ENCODE data around the gene COL27A1.

DNA sequence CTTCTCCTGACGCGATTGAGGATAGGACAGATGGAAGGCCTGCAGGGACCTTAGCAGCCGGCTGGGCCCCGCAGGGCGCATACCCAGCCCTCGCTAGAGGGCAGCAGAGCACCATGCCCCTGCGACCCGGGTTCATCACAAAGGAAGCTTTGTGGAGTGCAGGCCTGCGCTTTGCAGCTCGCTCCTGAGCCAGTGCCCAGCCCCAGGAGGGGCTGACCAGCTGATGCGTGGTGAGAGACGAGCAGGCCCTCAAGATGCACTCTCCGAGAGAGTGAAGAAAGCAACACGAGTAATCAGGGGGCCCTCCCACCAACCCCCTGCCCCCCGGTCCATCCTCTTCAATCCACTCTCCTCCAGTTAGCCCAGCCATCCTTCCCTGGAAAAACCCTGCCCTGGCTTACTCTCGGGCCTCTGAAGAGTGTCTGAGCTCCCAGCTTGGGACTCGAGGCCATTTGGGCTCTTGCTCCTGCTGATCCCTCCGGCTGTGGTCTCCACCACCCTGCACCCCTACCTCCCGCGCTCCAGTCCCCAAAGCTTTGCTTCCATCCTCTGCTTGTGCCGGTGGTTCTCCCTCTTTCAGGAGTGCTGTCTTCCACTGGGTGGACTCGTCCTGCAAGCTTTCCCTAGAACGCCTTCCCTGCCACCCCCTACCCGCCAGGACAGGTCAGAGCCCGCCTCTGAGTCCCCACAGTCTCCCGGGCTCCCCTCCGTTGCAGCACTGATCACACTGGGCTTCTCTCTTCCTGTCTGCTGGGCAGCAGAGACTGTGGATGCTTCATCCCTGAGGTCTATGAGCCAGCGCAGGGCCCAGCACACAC lies 47.1 kb upstream of the COL27A1 start:
- TF ChIP-seq DDX20 (tag; IDR thresholded peaks at IDR 0.05; ENCODE audit: low read depth) (no peak), RBBP5 (IDR thresholded peaks at IDR 0.05; ENCODE audit: borderline replicate concordance, insufficient read depth, low read length, poor library complexity, severe bottlenecking) (no peak), TCFL5 (CRISPR knock-in tag; conservative IDR thresholded peaks at IDR 0.05) (no peak), ZKSCAN8 (CRISPR knock-in tag; IDR thresholded peaks at IDR 0.05) (no peak), PCBP2 (IDR thresholded peaks at IDR 0.05; ENCODE audit: low read depth, low read length, poor library complexity, severe bottlenecking) (no peak), HCFC1 (IDR thresholded peaks at IDR 0.05; ENCODE audit: low read depth, low read length) (no peak), ELF1 (tag; IDR thresholded peaks at IDR 0.05) (no peak), EP300 (IDR thresholded peaks at IDR 0.05; ENCODE audit: low read length) (no peak), ZZZ3 (IDR thresholded peaks at IDR 0.05) (no peak)
- TF ChIP-seq, protein P1, sequence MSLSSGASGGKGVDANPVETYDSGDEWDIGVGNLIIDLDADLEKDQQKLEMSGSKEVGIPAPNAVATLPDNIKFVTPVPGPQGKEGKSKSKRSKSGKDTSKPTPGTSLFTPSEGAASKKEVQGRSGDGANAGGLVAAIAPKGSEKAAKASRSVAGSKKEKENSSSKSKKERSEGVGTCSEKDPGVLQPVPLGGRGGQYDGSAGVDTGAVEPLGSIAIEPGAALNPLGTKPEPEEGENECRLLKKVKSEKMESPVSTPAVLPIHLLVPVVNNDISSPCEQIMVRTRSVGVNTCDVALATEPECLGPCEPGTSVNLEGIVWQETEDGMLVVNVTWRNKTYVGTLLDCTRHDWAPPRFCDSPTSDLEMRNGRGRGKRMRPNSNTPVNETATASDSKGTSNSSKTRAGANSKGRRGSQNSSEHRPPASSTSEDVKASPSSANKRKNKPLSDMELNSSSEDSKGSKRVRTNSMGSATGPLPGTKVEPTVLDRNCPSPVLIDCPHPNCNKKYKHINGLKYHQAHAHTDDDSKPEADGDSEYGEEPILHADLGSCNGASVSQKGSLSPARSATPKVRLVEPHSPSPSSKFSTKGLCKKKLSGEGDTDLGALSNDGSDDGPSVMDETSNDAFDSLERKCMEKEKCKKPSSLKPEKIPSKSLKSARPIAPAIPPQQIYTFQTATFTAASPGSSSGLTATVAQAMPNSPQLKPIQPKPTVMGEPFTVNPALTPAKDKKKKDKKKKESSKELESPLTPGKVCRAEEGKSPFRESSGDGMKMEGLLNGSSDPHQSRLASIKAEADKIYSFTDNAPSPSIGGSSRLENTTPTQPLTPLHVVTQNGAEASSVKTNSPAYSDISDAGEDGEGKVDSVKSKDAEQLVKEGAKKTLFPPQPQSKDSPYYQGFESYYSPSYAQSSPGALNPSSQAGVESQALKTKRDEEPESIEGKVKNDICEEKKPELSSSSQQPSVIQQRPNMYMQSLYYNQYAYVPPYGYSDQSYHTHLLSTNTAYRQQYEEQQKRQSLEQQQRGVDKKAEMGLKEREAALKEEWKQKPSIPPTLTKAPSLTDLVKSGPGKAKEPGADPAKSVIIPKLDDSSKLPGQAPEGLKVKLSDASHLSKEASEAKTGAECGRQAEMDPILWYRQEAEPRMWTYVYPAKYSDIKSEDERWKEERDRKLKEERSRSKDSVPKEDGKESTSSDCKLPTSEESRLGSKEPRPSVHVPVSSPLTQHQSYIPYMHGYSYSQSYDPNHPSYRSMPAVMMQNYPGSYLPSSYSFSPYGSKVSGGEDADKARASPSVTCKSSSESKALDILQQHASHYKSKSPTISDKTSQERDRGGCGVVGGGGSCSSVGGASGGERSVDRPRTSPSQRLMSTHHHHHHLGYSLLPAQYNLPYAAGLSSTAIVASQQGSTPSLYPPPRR (CRISPR knock-in tag; IDR thresholded peaks at IDR 0.05; ENCODE audit: borderline replicate concordance) = no peak
- TF ChIP-seq, protein P2, sequence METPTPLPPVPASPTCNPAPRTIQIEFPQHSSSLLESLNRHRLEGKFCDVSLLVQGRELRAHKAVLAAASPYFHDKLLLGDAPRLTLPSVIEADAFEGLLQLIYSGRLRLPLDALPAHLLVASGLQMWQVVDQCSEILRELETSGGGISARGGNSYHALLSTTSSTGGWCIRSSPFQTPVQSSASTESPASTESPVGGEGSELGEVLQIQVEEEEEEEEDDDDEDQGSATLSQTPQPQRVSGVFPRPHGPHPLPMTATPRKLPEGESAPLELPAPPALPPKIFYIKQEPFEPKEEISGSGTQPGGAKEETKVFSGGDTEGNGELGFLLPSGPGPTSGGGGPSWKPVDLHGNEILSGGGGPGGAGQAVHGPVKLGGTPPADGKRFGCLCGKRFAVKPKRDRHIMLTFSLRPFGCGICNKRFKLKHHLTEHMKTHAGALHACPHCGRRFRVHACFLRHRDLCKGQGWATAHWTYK (CRISPR knock-in tag; IDR thresholded peaks at IDR 0.05) = no peak

Data from K562 (cell line).